Measurements from ENCODE around the gene SERGEF.

The SERGEF gene

DNA sequence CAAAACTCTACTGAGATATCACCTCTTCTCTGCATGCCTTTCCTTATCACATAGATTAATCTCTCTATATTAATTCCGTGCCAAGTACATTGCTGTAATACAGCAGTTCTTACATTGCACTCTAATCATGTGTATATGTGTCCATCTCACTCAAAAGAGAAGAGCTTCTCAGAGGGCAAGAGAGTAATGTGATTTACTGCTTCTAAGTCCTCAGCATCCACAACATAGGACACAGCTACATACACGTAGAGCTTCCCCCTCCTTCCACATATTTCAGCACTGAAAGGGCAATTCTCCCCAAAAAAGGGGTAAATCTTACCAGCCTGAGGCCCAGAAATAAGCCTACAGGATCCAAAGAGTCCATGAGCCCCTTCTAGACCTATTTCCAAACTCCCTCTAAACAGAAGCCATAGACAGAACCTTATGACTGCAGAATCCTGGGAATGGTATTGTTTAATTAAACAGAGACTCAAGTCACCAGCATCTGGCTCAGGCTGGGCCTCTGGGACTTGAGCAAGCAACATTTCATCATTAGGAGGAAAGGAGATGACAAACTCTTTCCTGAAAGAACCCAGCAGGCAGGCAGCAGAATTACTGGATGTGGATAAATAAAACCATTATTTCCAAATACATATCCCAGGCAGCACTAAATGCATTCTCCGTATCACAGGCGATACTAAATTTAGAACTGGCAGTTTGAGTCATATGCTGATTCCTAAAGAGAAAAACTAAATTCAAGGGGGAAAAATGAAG lies 191.0 kb downstream of the SERGEF start:
- in situ Hi-C loops (cut with MboI; ENCODE audit: low sequenced_read_pairs): no loop called here

DNA sequence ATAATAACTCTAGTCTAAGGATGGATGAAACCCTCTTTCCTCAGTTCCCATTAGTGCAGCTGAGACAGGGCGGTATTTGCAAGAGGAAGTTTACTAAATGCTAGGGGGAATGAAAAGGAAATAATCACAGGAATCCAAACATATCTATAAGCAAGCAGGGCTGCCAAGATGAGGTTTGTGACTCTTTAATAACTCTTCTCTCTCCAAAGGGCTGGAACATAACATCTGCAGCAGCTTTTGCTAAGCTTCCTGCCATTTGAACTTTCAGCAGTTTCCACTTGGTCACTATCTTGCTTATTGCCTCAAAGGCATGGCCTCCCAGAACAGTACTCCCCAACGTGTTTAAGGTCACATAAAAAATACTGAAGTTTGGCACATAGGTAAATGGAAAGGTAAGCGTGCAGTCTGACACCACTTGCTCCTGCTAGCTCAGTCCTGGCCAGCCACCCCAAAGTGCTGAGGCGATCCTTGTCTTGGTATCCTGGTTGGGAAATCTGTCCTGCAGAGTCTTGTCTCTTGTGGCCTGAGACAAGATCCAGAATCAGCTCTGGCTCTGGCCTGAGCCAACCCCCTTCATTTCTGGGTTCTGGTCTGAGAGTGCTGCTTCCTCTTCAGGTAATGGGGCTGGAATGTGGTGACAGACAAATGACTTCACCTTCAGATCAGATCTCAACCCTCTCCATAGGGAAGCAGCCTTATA lies 196.5 kb downstream of the SERGEF start:
- in situ Hi-C loops (cut with MboI; ENCODE audit: low sequenced_read_pairs): no loop called here

DNA sequence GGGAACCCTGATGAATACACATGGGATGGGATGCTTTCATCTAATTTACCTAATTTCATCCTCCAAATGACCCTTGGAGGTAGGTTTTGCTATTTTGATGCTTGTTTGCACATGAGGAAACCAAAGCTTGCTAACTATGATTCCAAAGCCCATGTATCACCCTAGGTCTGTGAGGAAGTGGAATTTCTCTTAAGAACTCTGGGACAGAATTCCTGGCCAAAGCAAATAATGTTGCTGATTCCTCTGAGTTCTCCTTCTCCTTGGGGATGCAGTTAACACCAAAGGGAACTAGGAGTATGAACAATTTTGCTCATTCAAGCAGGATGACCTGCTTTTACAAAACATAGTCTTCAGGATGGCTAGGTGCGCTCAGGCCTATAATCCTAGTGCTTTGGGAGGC lies 198.3 kb downstream of the SERGEF start:
- in situ Hi-C loops (cut with MboI; ENCODE audit: low sequenced_read_pairs): no loop called here

DNA sequence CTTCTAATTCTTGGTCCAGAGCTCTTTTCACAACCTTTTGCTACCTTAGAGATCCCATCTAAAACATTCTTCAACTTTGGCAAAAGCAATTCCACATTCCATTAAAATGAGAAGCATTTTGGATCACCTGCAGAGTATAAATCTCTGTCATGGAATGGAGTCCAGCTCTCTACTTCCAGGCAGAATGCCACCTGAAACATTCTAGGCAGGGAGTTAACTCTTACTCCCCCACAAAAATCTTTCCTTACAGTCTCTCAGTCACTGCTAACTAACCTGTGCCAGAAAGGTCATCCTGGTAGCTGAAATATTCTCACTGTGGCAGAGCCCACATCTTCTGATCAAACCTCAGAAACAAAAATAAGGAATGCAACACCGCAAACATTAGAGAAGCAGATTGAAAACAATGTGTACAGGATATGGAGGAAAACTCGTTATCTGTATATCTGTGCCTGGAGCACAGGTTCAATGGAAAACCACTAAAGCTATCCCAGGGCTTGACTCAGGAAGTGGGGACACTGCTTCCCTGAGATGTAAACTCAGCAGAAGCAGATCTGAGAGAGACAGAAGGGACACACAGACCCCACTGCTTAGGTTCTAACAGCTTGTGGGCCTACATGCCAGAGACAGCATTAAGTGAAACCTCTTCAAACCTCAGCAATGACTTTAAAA lies 199.3 kb downstream of the SERGEF start:
- in situ Hi-C loops (cut with MboI; ENCODE audit: low sequenced_read_pairs): no loop called here

DNA sequence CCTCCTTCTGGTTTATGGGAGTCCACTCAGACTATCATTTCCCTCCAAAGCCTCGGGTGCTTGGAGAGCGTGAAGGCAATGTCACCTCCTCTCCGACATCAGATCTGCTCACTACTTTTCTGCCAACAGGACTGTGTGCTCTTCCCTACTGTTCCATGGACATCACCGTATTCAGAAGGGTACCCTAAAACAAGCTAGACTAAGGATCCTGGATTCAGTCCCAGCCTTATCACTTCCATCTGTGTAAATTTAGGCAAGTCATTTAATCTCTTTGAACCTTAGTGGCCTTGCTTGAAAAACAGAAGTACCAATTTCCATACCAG lies 200.0 kb downstream of the SERGEF start:
- in situ Hi-C loops (cut with MboI; ENCODE audit: low sequenced_read_pairs): no loop called here

DNA sequence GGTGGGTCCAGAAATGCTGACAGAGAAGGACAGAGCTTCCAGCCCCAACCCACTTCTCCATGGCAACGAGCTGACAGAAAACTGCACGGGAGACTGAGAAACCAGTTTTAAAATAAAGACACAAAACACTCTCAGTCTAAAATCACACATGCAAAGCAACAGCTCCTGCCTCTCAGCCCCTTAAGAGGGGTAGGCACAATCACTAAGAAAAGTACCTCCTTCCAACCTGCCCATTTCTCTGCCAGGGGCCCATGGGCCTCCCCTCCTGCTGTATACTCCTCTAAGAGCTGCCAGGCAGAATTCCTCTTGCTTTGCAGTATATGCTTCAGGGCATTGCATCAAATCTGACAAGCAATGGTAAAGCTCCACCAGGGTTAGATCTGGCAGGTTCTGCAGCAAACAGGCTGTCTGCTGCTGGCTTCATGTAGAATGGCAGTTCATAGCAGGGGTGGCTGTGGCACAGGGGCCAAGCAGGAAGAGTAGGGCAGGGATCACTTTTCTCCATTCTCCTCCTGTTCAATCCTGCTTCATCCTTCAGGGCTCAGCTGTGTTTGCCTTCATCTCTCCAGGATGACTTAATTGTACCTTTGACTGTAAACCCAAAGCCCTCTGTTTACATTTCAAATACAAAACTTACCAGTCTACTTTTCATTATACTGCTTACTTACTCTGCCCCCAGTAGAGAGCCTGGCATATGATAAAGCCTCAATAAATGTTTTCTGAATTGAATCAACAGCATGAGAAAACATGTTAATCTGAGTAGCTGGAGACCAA lies 200.6 kb downstream of the SERGEF start:
- in situ Hi-C loops (cut with MboI; ENCODE audit: low sequenced_read_pairs): no loop called here

DNA sequence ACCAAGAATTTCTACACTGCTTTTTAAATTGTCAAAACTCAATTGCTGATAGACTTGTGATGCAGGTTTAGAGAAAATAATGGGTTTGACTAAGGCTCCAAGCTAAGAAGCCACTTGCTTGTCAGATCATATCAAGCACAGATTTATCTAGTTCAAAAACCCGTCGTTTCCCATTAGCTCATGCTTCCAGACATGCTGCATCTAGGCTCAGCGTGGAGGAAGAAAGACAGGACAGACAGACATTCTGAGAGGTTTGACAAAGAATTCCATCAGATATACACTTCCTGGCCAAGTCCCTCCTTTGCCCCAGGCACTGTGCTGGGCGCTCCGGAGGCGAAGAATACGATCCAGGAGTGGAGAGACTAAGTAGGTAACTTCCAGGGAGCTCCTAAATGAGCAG lies 201.5 kb downstream of the SERGEF start:
- in situ Hi-C loops (cut with MboI; ENCODE audit: low sequenced_read_pairs): no loop called here

DNA sequence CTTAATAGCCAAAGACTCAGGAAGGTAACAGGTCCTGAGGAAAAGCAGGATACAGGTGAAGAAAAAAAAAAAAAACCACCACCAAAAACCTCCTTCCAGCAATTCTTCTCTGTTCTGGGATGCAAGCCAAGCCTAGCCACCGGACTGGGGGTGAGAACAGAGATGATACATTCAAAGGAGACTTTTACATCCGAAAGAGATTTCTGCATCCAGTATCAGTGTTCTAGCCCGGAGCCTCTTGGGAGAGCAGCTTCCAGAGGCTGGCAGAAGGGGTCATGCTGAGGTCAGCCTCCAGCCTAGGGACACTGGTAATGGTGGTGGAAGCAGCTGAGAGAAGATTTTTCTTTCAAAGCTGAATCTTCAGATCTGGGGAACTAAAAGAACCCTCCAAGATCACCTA lies 202.1 kb downstream of the SERGEF start:
- in situ Hi-C loops (cut with MboI; ENCODE audit: low sequenced_read_pairs): no loop called here

DNA sequence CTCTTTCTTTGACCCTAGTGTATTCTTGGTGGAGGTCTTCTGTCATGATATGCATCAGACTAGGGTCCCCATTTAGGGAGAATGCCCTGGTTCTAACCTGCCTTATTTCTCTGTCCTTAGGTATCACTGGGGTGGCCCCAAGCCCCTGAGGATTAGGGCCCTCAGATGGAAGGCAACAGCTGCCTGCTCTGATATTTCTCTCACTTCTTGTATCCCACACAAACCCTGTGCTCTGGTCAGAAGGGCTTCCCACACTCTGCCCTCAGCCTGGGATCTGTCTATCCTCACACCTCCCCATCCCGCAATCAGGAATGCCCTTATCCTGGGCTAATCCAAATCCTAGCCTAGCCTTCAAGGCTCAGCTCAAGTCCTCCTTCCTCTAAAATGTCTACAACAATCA lies 202.8 kb downstream of the SERGEF start:
- in situ Hi-C loops (cut with MboI; ENCODE audit: low sequenced_read_pairs): no loop called here

DNA sequence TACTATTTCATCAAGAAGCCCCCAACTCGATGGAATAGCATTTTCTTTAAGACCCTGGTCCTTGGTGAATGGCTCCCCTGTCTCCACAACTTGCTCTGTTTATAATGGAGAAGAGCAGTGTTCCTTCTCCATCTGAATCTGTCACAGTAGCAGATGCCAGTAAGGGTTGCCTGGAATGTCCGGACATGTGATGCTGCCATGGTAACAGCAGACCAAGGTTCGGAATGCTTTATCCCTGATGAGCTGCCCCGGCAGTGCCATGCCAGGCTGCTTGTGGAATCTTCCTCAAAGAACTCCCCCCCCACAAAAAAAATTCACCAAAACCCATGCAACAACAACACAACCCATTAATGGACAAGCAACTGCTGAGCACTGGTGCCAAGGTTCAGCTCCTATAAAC lies 205.8 kb downstream of the SERGEF start:
- in situ Hi-C loops (cut with MboI; ENCODE audit: low sequenced_read_pairs): no loop called here

DNA sequence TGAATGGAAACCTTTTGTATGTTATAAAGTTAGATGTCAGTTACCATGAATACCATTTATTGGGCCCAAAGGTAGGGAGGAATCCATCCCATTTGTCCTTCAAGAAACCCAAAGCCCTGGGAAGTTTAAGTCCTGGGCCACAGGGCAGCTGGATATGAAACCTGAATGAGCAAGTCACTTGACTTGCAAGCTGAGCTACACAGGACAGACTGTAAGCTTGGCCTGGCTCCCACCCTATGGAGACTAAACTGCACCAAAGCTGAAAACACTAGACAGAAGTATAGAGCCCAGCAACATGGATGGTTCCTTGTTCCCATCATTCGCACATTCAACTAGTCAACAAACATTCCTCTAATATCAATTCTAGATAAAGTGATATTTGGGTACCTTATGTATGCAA lies 207.0 kb downstream of the SERGEF start:
- in situ Hi-C loops (cut with MboI; ENCODE audit: low sequenced_read_pairs): no loop called here

DNA sequence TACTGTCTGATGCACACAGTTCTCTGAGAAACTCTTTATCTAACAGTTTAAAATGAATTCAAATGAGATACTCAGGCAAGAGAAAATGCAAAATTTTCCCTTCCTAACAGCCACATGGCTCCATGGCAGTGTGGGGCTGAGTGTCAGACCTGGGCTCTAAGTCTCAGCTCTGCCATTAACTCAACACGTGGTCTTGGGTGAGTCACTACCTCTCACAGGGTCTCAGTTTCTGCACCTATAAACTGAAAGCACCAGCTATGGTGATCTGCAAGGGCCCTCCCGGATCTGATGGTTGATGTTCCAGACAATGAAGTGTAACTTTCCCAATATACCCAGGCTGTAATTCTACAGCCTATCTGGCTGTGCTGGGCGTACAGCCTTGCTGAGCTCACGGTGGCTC lies 207.8 kb downstream of the SERGEF start:
- in situ Hi-C loops (cut with MboI; ENCODE audit: low sequenced_read_pairs): no loop called here

DNA sequence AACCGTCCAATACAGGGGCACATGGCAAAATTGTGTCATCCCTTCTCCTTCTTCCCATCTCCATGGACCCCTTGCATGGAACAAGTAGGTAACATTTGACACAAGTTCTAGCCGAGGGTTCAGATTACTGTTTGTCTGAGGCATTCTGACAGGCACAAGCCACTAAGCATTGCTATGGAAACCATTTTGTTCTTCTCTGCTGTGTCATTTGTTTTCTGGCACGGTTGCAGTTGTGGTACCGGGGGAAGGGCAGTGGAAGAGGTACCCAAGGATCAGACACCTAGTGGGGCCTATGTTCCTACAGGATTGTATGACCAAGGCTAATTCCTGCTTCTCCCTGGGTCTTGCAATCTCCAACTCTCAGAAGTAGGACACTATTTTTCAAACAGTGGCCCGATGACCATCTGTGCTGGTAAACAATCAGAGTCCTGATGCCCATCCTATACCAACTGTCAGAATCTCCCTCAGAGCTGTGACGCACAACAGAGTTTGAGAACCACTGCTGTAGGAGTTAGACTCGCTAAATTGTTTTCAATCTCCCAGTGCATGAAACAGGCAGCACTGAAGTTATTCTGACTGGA lies 209.0 kb downstream of the SERGEF start:
- in situ Hi-C loops (cut with MboI; ENCODE audit: low sequenced_read_pairs): no loop called here

DNA sequence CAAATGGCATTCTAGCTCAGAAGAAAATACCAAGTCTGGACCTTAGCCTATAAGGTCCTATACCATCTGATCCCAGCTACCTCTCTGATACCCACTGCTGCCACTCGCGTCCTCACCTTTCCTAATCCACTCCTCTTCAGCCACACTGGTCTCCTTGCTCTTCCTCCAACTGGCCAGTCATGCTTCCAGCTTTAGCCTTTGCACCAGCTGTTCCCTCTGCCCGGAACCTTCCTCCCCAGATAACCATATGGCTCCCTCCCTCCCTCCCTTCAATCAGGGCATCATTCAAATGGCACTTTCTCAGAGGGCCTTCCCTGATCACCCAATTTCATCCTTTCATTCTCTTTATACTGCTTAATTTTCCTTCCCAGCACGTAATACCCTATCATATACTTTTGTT lies 210.4 kb downstream of the SERGEF start:
- in situ Hi-C loops (cut with MboI; ENCODE audit: low sequenced_read_pairs): no loop called here

DNA sequence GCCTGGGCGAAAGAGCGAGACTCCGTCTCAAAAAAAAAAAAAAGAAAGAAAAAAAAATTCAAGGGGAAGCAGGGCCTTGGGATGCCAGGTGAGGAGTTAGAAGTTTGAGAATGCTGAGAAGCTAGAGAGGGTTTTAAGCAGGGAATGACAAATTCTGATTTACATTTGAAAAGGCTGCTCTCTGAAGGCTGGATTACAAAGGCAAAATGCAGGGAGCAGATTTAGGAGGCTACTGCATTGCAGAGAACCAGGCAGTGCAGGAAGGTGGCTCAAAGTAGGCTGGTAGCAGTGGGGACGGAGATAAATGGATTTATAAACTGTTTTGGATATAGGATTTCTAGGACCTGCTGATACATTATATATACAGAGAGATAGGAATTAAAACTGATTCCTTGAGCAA lies 211.7 kb downstream of the SERGEF start:
- in situ Hi-C loops (cut with MboI; ENCODE audit: low sequenced_read_pairs): no loop called here

DNA sequence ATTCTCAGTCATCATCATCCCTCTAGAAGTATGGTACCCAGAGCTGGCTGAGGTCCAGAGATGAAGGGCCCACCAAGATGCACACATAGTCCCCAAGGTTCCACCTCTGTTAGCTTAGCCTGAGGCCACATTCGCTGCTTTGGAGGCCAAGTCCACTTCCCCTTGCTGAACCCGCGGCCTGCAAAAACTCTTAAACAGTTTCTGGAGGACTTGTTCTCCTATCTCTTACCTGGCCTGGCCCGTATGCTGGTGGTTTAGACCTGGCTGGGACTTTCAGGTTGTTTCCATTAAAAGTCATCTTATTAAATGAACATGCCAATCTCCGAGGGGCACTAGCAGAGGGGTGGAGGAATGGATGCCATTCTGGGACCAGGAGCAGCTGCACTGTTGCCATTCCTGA lies 213.7 kb downstream of the SERGEF start:
- in situ Hi-C loops (cut with MboI; ENCODE audit: low sequenced_read_pairs): no loop called here

DNA sequence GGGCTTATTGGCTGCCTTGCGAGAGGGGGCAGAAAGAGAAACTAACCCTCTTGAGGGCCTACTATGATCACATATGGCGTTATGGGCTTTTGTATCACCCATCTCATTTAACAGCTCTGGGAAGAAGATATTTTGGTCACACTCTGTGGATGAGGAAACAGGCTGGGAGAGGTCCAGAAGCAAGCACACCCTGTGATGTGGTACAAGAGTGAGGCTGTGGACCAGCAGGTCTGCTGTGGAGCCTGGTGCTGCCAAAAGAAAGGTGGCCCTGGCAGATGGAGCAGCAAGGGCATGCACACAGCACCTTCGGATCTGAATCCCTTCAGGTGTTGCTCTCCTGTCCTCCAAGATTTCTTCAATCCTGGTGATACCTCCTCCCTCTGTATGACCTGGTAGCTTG lies 214.1 kb downstream of the SERGEF start:
- in situ Hi-C loops (cut with MboI; ENCODE audit: low sequenced_read_pairs): no loop called here

DNA sequence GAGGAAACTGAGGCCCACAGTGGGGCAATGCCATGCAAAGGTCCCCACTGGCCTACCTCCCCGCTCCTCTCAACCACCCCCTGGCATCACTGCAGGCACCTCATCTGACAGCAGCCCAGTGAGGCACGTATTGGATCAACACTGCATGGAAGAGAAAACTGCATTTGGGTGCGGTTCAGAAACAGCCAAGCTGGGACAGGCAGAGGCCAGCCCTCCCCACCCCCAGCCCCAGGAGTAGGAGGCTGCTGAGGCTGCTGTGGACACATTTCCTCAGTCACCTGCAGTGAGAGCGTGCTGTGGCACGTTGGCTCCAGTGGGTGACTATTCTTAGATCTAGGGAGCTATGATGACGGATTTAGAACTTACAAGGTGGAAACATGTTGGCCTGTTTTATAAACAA lies 214.6 kb downstream of the SERGEF start:
- in situ Hi-C loops (cut with MboI; ENCODE audit: low sequenced_read_pairs): no loop called here

DNA sequence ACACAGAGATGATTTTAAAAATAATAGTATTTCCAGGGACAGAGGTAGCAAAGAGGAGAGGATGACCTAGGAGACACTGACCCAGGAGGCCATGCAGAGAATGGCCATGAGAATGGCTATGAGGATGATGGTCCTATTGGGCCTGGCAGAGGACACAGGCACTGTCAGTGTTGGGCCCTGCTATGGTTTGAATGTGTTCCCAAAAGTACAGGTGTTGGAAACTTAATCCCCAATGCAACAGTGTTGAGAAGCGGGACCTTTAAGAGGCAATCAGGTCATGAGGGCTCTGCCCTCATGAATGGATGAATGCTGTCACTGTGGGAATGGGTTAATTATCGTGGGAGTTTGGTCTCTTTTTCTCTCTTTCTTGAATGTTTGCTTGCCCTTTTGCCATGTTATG lies 216.7 kb downstream of the SERGEF start:
- in situ Hi-C loops (cut with MboI; ENCODE audit: low sequenced_read_pairs): no loop called here

DNA sequence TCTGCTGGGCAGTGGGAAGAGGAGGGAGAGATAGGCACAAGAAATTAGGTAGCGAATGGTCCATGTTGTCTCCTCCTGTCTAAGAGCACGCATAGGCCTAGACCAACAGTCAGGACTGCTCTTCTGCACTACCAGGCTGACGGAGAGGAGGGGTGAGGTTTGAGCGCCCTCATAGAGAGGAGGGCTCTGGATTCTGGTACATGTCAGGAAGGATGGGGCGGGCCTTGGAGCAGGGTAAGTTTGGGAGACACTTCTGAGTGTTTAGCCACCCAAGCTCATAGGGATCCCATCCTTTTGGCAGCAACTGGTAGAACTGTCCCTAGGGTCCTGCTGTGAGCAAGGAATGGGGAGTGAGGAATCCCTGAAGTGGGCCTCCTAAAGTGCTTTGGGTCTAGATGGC lies 217.9 kb downstream of the SERGEF start:
- in situ Hi-C loops (cut with MboI; ENCODE audit: low sequenced_read_pairs): no loop called here

DNA sequence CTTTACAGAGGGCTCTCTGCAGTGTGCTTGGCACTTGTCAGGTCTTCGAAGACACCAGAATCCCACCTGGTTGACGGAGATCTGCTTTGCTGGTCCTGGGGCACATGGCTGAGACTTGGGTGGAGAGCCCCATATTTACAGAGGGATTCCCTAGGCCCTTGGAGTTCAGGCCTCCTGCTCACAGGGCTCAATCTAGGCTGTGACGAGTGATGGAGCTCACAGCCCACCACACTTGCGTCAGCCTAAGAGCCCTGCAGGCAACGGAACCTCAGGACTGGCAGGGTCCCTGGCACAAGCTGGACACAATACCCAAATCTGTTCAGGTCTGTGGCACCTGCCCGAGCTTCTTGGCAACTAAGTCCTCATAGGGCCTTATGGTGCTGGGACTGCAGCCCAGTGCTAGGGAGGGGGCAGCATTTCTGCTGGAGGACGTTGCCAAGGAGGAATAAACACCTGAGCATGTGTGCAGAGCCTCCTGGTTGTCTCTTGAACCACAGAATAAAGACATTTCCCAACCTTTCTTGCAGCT lies 219.1 kb downstream of the SERGEF start:
- in situ Hi-C loops (cut with MboI; ENCODE audit: low sequenced_read_pairs): no loop called here
